ENCODE data around the gene ARHGAP5. TPM values are rescaled to one million over a fixed set of nuclear protein-coding genes. Genes with fewer than 3 reads are reported as not detected.

Gene ARHGAP5
- total RNA-seq, 1 donor from 2014 or later = 97.9 TPM

DNA sequence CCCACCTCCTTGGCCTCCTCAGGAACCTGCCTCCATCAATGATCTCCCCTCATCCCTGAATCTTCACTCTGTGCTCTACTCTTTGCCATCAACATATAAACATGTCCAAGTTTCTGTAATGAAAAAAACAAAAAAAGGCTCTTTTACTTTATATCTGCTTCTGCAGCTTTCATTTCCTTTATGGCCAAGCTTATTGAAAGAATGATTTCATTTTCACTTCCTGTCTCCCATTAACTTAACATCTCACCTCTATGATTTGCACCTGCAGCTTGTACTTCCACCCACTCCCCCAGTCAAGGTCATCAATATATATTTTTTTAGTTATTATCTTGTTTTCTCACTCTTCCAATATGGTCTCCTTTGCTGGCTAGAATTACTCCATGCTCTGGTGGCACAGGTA lies 109.1 kb downstream of the ARHGAP5 start:
- no peak overlapping the region for H3K27ac ChIP-seq
- H3K27me3 ChIP-seq (ENCODE audit: low read depth) = no peaks in the 10 kb centered on the region
- no peak overlapping the region for H3K4me3 ChIP-seq
- no peak for ATAC-seq
- no peak for DNase-seq
- no peaks in the 10 kb centered on the region for H3K4me1 ChIP-seq
- no peaks in the 10 kb centered on the region for H3K36me3 ChIP-seq
- intact Hi-C loops (cut with DNase I) = no loop called here
- H3K9me3 ChIP-seq = peaks cover 6% of the 10 kb centered on the region
- TF ChIP-seq, protein P1, sequence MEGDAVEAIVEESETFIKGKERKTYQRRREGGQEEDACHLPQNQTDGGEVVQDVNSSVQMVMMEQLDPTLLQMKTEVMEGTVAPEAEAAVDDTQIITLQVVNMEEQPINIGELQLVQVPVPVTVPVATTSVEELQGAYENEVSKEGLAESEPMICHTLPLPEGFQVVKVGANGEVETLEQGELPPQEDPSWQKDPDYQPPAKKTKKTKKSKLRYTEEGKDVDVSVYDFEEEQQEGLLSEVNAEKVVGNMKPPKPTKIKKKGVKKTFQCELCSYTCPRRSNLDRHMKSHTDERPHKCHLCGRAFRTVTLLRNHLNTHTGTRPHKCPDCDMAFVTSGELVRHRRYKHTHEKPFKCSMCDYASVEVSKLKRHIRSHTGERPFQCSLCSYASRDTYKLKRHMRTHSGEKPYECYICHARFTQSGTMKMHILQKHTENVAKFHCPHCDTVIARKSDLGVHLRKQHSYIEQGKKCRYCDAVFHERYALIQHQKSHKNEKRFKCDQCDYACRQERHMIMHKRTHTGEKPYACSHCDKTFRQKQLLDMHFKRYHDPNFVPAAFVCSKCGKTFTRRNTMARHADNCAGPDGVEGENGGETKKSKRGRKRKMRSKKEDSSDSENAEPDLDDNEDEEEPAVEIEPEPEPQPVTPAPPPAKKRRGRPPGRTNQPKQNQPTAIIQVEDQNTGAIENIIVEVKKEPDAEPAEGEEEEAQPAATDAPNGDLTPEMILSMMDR (IDR thresholded peaks at IDR 0.05) = no peak

DNA sequence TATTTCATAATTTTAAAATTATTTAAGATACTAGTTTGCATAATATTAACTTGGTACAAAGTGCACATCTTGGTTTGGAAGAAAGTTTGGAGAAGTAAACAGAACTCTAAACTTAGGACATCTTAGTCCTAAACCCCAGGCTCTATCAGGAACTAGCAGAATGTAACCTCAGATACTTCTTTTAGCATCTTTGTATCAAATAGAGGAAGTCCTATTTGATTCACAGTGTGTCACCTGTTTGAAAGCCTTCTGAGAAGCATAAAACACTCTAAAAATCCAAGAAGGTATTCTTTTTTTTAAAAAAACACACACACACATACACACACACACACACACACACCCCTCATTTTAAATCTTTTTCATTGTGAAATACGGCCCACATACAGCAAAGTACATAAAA lies 112.7 kb downstream of the ARHGAP5 start:
- H3K9me3 ChIP-seq = peaks cover 6% of the 10 kb centered on the region
- ATAC-seq (no peak), DNase-seq (no peak)
- H3K27ac ChIP-seq = no peak overlapping the region
- no peak overlapping the region for H3K4me3 ChIP-seq
- H3K36me3 ChIP-seq = no peaks in the 10 kb centered on the region
- intact Hi-C loops (cut with DNase I) = no loop called here
- TF ChIP-seq, protein P1 (IDR thresholded peaks at IDR 0.05) = no peak
- no peaks in the 10 kb centered on the region for H3K27me3 ChIP-seq (ENCODE audit: low read depth)
- H3K4me1 ChIP-seq = no peaks in the 10 kb centered on the region

DNA sequence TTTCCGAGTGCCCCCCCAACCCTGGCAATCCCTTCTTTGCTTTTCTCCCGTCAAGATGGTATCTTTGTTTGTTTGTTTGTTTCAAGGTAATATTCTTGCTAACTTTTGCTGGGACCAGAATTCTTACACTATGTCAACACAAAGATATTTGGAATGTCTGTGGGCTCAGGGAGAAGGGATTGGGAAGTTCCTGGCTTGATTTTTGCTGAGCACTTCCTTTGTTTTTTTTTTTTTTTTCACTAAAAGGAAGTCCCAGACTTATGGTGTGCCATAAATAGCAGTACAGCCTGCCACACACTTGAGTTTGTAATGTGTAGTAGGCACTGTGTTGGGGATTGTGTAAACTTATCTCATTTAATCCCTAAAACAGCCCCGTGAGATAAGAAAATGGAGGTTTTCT lies 113.6 kb downstream of the ARHGAP5 start:
- ATAC-seq = no peak
- DNase-seq = no peak
- Histone ChIP-seq H3K4me3 (no peak overlapping the region), H3K27ac (no peak overlapping the region), H3K36me3 (no peaks in the 10 kb centered on the region), H3K4me1 (no peaks in the 10 kb centered on the region), H3K27me3 (ENCODE audit: low read depth) (no peaks in the 10 kb centered on the region), H3K9me3 (no peaks in the 10 kb centered on the region)
- TF ChIP-seq, protein P1 (IDR thresholded peaks at IDR 0.05) = no peak
- intact Hi-C loops (cut with DNase I) = no loop called here

DNA sequence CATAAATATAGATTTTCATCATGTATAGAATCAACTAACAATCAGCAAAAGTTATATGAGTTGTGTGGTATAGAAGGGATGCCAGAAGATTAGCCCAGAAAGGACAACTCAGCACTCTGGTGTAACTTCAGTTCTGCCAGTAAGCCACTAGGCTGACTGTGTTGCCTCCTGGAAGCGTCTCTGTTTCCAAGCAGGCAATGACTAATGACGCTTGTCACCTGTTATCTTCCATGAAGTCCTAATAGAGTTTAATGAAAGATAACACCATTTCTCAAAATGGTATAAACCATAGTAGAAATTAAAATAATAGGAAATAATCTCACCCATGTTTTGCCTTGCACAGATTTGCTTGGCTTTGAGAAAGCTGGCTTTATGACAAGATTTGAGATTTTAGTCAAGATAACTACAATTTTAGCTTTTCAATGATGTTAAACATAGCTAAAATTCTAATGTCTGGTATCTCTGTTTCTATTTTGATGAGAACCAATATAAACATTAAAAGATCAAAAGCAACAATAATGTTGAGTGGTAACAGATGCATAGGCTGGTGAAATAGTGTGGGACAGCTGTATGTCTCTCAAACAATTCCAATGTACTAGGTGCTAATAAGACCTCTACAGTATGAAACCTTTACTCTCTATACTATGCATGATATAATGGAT lies 115.7 kb downstream of the ARHGAP5 start:
- H3K27me3 ChIP-seq (ENCODE audit: low read depth) = no peaks in the 10 kb centered on the region
- TF ChIP-seq, protein P1 (IDR thresholded peaks at IDR 0.05) = no peak
- H3K4me3 ChIP-seq = no peak overlapping the region
- no peaks in the 10 kb centered on the region for H3K4me1 ChIP-seq
- intact Hi-C loops (cut with DNase I) = no loop called here
- H3K9me3 ChIP-seq = no peaks in the 10 kb centered on the region
- no peaks in the 10 kb centered on the region for H3K36me3 ChIP-seq
- no peak for DNase-seq
- no peak for ATAC-seq
- no peak overlapping the region for H3K27ac ChIP-seq

DNA sequence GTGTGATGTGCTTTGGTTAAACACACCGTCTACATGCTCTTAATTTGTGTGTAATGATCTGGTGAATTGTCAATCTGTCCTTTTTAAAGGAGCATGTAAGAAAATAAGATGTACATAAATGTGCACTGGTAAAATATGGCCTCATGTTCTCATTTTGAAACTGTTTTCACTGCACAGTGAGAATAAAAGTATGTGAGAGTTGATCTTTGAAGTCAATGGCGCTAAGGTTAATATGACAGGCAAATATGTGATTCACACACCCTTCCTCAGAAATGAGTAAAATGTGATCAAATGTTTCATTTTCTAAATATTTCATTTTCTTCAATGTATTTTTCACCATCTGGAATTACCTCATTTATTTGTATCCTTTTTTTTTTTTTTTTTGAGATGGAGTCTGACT lies 116.4 kb downstream of the ARHGAP5 start:
- Histone ChIP-seq H3K27me3 (ENCODE audit: low read depth) (no peaks in the 10 kb centered on the region), H3K36me3 (no peaks in the 10 kb centered on the region), H3K9me3 (no peaks in the 10 kb centered on the region), H3K4me1 (no peaks in the 10 kb centered on the region), H3K27ac (no peak overlapping the region), H3K4me3 (no peak overlapping the region)
- intact Hi-C loops (cut with DNase I) = no loop called here
- DNase-seq = no peak
- no peak for ATAC-seq
- TF ChIP-seq, protein P1 (IDR thresholded peaks at IDR 0.05) = no peak

Data from lower lobe of right lung (tissue), 2 donors.